ENCODE results near the gene BRCA1.
"Not testable (repeated sequence)": the region's sequence is repeated elsewhere in the genome, so short reads cannot be mapped to it uniquely, and the experiment has no call there.

The BRCA1 gene

DNA sequence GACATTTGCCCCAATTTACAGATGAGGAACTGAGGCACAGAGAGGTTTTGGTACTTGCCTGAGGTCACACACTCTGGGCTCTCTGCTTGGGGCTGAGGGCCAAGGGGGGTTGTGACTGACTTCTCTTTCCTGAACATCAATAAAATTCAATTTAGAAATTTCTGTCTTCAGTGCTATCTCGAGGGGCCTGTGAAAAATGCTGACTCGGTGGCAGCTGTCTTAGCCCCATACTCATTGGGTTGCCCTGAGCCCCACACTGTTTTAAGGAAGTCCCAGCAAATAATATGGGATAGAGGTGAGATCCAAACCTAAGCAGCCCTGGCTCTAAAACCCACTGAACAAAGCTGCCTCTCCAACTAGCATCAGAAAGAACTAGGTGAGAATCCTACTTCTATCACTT lies 7.0 kb upstream of the BRCA1 start:
- no peak for DNase-seq
- H3K36me3 Mint-ChIP-seq (ENCODE audit: low read depth) = peaks cover 31% of the 10 kb centered on the region
- no peak overlapping the region for H3K27ac Mint-ChIP-seq

DNA sequence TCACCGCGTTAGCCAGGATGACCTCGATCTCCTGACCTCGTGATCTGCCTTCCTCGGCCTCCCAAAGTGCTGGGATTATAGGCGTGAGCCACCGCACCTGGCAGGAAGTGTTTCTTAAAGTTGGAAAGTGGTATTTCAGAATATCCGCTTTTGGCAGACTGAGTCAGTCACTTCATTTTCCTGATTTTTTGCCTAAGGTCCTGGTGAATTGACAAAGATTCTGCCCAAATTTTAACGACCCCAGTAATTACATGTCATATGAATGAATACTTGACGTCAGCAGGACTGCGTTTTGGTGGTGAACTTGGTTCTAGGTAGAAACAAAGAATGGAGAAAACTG lies 4.5 kb upstream of the BRCA1 start:
- Mint-ChIP-seq H3K4me3 (no peak overlapping the region), H3K27ac (no peak overlapping the region), H3K4me1 (peaks cover 32% of the 10 kb centered on the region), H3K9me3 (no peaks in the 10 kb centered on the region), H3K36me3 (ENCODE audit: low read depth) (peaks cover 29% of the 10 kb centered on the region), H3K27me3 (ENCODE audit: low read depth, poor library complexity) (no peaks in the 10 kb centered on the region)
- TF ChIP-seq, protein P1, sequence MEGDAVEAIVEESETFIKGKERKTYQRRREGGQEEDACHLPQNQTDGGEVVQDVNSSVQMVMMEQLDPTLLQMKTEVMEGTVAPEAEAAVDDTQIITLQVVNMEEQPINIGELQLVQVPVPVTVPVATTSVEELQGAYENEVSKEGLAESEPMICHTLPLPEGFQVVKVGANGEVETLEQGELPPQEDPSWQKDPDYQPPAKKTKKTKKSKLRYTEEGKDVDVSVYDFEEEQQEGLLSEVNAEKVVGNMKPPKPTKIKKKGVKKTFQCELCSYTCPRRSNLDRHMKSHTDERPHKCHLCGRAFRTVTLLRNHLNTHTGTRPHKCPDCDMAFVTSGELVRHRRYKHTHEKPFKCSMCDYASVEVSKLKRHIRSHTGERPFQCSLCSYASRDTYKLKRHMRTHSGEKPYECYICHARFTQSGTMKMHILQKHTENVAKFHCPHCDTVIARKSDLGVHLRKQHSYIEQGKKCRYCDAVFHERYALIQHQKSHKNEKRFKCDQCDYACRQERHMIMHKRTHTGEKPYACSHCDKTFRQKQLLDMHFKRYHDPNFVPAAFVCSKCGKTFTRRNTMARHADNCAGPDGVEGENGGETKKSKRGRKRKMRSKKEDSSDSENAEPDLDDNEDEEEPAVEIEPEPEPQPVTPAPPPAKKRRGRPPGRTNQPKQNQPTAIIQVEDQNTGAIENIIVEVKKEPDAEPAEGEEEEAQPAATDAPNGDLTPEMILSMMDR (IDR thresholded peaks at IDR 0.05) = no peak
- DNase-seq = no peak

More for the DNA sequence above, 7.0 kb upstream of the BRCA1 start:
- no peaks in the 10 kb centered on the region for H3K27me3 Mint-ChIP-seq (ENCODE audit: low read depth, poor library complexity)
- H3K9me3 Mint-ChIP-seq = no peaks in the 10 kb centered on the region
- H3K4me1 Mint-ChIP-seq = peaks cover 16% of the 10 kb centered on the region
- TF ChIP-seq, protein P1 (IDR thresholded peaks at IDR 0.05) = no peak
- H3K4me3 Mint-ChIP-seq = no peak overlapping the region

DNA sequence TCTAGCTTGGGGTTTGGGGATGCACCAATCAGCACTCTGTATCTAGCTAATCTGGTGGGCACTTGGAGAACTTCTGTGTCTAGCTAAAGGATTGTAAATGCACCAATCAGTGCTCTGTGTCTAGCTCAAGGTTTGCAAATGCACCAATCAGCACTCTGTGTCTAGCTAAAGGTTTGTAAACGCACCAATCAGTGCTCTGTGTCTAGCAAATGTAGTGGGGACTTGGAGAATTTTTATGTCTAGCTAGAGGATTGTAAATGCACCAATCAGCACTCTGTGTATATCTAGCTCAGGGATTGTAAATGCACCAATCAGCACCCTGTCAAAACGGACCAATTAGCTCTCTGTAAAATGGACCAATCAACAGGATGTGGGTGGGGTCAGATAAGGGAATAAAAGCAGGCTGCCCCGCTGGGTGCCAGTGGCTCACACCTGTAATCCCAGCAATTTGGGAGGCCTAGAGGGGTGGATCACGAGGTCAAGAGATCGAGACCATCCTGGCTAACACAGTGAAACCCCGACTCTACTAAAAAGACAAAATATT lies 2.2 kb upstream of the BRCA1 start:
- DNase-seq; H3K27ac Mint-ChIP-seq; H3K27me3 Mint-ChIP-seq (ENCODE audit: low read depth, poor library complexity); H3K9me3 Mint-ChIP-seq: not testable (repeated sequence)
- Mint-ChIP-seq H3K36me3 (ENCODE audit: low read depth) (peaks cover 16% of the 10 kb centered on the region), H3K4me3 (peak overlapping the region; percentile 74), H3K4me1 (peaks cover 29% of the 10 kb centered on the region)

GRCh38 chr17:43126911-43127290 lies 1.7 kb upstream of the BRCA1 start:
- Mint-ChIP-seq H3K4me3 (peak overlapping the region; percentile 74), H3K27ac (no peak overlapping the region), H3K36me3 (ENCODE audit: low read depth) (peaks cover 21% of the 10 kb centered on the region), H3K27me3 (ENCODE audit: low read depth, poor library complexity) (peaks cover under 1% of the 10 kb centered on the region), H3K4me1 (peaks cover 32% of the 10 kb centered on the region), H3K9me3 (no peaks in the 10 kb centered on the region)
- DNase-seq = no peak
- TF ChIP-seq, protein P1 (IDR thresholded peaks at IDR 0.05) = no peak

DNA sequence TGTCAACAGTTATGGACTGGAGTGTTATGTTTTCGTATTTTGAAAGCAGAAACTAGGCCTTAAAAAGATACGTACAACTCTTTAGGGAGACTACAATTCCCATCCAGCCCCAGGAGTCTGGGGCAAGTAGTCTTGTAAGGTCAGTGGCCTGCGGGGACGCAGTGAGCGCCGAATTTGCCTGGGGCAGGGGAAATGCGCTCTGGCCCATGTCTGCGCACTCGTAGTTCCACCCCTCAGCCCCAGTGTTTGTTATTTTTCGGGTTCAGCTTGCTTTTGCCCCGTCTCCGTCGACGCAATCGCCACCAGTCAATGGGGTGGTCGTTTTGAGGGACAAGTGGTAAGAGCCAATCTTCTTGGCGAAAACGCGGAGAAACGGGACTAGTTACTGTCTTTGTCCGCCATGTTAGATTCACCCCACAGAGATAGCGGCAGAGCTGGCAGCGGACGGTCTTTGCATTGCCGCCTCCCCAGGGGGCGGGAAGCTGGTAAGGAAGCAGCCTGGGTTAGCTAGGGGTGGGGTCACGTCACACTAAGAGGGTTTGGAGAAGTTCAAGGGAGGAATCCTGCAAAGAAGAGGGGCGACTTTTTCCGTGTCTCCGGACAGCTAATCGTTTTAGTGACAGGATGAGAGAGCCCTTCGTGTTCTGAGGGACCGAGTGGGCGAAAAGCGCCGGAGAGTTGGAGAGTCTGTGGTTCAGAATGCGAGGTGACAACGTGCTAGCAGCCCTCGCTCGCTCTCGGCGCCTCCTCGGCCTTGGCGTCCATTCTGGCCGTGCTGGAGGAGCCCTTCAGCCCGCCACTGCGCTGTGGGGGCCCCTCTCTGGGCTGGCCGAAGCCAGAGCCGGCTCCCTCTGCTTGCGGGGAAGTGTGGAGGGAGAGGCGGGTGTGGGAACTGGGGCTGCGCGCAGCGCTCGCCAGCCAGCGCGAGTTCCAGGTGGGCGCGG lies 1.1 kb upstream of the BRCA1 start:
- no peak for DNase-seq
- TF ChIP-seq, protein P1 (IDR thresholded peaks at IDR 0.05) = no peak
- Mint-ChIP-seq H3K9me3 (no peaks in the 10 kb centered on the region), H3K4me1 (peaks cover 32% of the 10 kb centered on the region), H3K4me3 (peak overlapping the region; percentile 97), H3K36me3 (ENCODE audit: low read depth) (peaks cover 24% of the 10 kb centered on the region), H3K27me3 (ENCODE audit: low read depth, poor library complexity) (peaks cover 3% of the 10 kb centered on the region), H3K27ac (peak overlapping the region; percentile 98)

- H3K27ac Mint-ChIP-seq = no peak overlapping the region
- TF ChIP-seq, protein P1 (IDR thresholded peaks at IDR 0.05) = no peak
Measured at GRCh38 chr17:43118679-43119615, 6.2 kb downstream of the BRCA1 start.

More at GRCh38 chr17:43118679-43119615, 6.2 kb downstream of the BRCA1 start:
- Mint-ChIP-seq H3K4me1 (peaks cover 5% of the 10 kb centered on the region), H3K9me3 (no peaks in the 10 kb centered on the region), H3K36me3 (ENCODE audit: low read depth) (peaks cover 23% of the 10 kb centered on the region), H3K4me3 (no peak overlapping the region), H3K27me3 (ENCODE audit: low read depth, poor library complexity) (peaks cover 3% of the 10 kb centered on the region)
- DNase-seq = no peak
